Measurements from ENCODE around the gene PFKFB3.

DNA sequence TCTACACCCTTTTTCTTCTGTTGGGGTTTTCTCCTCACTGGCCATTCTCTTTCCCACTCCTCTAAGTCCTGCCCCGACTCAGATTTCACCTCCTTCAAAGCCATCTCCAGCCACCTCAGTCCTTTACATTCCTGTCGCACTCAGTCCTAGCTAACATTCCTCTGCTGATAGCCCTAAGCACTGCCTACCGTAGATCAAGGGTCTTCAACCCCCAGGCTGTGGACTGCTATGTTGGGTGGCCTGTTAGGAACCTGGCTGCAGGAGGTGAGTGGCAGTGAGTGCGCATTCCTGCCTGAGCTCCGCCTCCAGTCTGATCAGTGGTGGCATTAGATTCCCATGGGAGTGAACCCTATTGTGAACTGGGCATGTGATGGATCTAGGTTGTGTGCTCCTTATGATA is 11.2 kb downstream of the PFKFB3 start:
- TF ChIP-seq POLR2A (IDR thresholded peaks at IDR 0.05), result no peak
- no peak for TF ChIP-seq POLR2AphosphoS5 (IDR thresholded peaks at IDR 0.05; ENCODE audit: insufficient read depth in 1 of 2, low read depth in 1 of 2)
- TF ChIP-seq, protein P1, sequence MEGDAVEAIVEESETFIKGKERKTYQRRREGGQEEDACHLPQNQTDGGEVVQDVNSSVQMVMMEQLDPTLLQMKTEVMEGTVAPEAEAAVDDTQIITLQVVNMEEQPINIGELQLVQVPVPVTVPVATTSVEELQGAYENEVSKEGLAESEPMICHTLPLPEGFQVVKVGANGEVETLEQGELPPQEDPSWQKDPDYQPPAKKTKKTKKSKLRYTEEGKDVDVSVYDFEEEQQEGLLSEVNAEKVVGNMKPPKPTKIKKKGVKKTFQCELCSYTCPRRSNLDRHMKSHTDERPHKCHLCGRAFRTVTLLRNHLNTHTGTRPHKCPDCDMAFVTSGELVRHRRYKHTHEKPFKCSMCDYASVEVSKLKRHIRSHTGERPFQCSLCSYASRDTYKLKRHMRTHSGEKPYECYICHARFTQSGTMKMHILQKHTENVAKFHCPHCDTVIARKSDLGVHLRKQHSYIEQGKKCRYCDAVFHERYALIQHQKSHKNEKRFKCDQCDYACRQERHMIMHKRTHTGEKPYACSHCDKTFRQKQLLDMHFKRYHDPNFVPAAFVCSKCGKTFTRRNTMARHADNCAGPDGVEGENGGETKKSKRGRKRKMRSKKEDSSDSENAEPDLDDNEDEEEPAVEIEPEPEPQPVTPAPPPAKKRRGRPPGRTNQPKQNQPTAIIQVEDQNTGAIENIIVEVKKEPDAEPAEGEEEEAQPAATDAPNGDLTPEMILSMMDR (IDR thresholded peaks at IDR 0.05), result no peak

Measured in vagina (tissue), 2 donors.